ENCODE measurements around the gene PCDHA12. TPM values are rescaled to one million over a fixed set of nuclear protein-coding genes. Genes with fewer than 3 reads are reported as not detected.
"Not testable (repeated sequence)": the region's sequence is repeated elsewhere in the genome, so short reads cannot be mapped to it uniquely, and the experiment has no call there.

Gene PCDHA12
- total RNA-seq, 6 experiments from 2014 or later = 0.09 to 0.34 (median 0.20) TPM; not detected in 1

DNA sequence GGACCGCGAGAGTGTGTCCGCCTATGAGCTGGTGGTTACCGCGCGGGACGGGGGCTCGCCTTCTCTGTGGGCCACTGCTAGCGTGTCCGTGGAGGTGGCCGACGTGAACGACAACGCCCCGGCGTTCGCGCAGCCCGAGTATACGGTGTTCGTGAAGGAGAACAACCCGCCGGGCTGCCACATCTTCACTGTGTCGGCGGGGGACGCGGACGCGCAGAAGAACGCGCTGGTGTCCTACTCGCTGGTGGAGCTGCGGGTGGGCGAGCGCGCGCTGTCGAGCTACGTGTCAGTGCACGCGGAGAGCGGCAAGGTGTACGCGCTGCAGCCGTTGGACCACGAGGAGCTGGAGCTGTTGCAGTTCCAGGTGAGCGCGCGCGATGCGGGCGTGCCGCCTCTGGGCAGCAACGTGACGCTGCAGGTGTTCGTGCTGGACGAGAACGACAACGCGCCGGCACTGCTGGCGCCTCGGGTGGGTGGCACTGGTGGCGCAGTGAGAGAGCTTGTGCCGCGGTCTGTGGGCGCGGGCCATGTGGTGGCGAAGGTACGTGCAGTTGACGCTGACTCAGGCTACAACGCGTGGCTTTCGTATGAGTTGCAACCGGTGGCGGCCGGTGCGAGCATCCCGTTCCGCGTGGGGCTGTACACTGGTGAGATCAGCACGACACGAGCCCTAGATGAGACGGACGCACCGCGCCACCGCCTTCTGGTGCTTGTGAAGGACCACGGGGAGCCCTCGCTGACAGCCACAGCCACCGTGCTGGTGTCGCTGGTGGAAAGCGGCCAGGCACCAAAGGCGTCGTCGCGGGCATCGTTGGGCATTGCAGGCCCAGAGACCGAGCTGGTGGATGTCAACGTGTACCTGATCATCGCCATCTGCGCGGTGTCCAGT, 39.2 kb upstream of the PCDHA12 start:
- TF ChIP-seq CTCF (IDR thresholded peaks at IDR 0.05) = no peak
- DNase-seq = no peak
- Mint-ChIP-seq H3K9me3 (0 out of 2 replicates have a peak, but pooled peaks cover 4% of the 10 kb centered on the region), H3K36me3 (ENCODE audit: low read depth) (peaks cover 5% of the 10 kb centered on the region; the same call in 1 of the 2 replicates), H3K27ac (no peak overlapping the region), H3K4me3 (no peak overlapping the region), H3K27me3 (ENCODE audit: insufficient read depth) (no peaks in the 10 kb centered on the region; the same call in 1 of the 2 replicates), H3K4me1 (ENCODE audit: low read depth) (no peaks in the 10 kb centered on the region)

GRCh38 chr5:140840978-140841962, 33.8 kb upstream of the PCDHA12 start, which contains the start of gene PCDHA8:
PCDHA8 (plus strand) TSS chr5:140841187; CDS start chr5:140841322, 135 bp downstream.
- DNase-seq = no peak
- peaks cover 6% of the 10 kb centered on the region; the same call in 1 of the 2 replicates for H3K36me3 Mint-ChIP-seq (ENCODE audit: low read depth)
- H3K4me3 Mint-ChIP-seq = peak within 1 kb of the TSS; percentile 54; the same call in 1 of the 2 replicates
- no peaks in the 10 kb centered on the region for H3K4me1 Mint-ChIP-seq (ENCODE audit: low read depth)
- H3K27ac Mint-ChIP-seq = no peak within 1 kb of the TSS
- no peaks in the 10 kb centered on the region; the same call in none of the 2 replicates for H3K27me3 Mint-ChIP-seq (ENCODE audit: insufficient read depth)
- peaks cover 22% of the 10 kb centered on the region for H3K9me3 Mint-ChIP-seq
- peak; percentile 34 for TF ChIP-seq CTCF (IDR thresholded peaks at IDR 0.05)

GRCh38 chr5:140842798-140843733, 32.0 kb upstream of the PCDHA12 start:
- Mint-ChIP-seq H3K27me3 (ENCODE audit: insufficient read depth) (no peaks in the 10 kb centered on the region; the same call in 1 of the 2 replicates), H3K9me3 (peaks cover 22% of the 10 kb centered on the region), H3K4me1 (ENCODE audit: low read depth) (no peaks in the 10 kb centered on the region), H3K36me3 (ENCODE audit: low read depth) (peaks cover 6% of the 10 kb centered on the region; the same call in 1 of the 2 replicates), H3K27ac (no peak overlapping the region), H3K4me3 (no peak overlapping the region)
- DNase-seq = no peak
- no peak for TF ChIP-seq CTCF (IDR thresholded peaks at IDR 0.05)

DNA sequence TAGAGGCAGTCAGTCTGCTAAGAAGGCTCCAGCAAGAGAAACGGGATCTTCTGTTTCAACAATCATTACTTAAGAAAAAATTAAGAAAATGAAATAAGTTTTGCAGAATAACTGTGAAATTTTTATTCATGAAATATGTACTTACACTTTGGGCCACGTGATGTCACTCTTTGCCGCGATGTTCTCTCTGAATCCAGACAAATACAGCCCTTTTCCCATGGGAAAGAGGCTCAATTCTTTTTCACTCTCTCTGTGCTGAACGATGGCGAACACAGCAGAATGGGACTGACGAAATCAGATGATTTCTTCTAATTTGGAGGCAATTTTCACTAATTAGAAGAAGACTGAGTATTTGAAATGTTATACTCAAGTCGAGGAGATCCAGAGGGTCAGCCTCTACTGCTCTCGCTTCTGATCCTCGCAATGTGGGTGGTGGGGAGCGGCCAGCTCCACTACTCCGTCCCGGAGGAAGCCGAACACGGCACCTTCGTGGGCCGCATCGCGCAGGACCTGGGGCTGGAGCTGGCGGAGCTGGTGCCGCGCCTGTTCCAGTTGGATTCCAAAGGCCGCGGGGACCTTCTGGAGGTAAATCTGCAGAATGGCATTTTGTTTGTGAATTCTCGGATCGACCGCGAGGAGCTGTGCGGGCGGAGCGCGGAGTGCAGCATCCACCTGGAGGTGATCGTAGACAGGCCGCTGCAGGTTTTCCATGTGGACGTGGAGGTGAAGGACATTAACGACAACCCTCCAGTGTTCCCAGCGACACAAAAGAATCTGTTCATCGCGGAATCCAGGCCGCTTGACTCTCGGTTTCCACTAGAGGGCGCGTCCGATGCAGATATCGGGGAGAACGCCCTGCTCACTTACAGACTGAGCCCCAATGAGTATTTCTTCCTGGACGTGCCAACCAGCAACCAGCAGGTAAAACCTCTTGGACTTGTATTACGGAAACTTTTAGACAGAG, 26.7 kb upstream of the PCDHA12 start, which contains the start of gene PCDHA9:
Gene PCDHA9, plus strand, starts transcription at position 244 of the 964 bp plus-strand sequence. Its CDS starts 114 bp downstream, at position 358.
- not testable (repeated sequence) for DNase-seq; H3K4me3 Mint-ChIP-seq; H3K27me3 Mint-ChIP-seq (ENCODE audit: insufficient read depth); H3K36me3 Mint-ChIP-seq (ENCODE audit: low read depth); H3K4me1 Mint-ChIP-seq (ENCODE audit: low read depth); H3K9me3 Mint-ChIP-seq; H3K27ac Mint-ChIP-seq

DNA sequence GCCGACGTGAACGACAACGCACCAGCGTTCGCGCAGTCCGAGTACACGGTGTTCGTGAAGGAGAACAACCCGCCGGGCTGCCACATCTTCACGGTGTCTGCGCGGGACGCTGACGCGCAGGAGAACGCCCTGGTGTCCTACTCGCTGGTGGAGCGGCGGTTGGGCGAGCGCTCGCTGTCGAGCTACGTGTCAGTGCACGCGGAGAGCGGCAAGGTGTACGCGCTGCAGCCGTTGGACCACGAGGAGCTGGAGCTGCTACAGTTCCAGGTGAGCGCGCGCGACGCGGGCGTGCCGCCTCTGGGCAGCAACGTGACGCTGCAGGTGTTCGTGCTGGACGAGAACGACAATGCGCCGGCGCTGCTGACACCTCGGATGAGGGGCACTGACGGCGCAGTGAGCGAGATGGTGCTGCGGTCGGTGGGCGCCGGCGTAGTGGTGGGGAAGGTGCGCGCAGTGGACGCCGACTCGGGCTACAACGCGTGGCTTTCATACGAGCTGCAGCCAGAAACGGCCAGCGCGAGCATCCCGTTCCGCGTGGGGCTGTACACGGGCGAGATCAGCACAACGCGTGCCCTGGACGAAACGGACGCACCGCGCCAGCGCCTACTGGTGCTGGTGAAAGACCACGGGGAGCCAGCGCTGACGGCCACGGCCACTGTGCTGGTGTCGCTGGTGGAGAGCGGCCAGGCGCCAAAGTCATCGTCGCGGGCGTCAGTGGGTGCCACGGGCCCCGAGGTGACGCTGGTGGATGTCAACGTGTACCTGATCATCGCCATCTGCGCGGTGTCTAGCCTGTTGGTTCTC, 25.1 kb upstream of the PCDHA12 start:
- H3K4me3 Mint-ChIP-seq; H3K4me1 Mint-ChIP-seq (ENCODE audit: low read depth); DNase-seq; H3K36me3 Mint-ChIP-seq (ENCODE audit: low read depth); H3K9me3 Mint-ChIP-seq; H3K27me3 Mint-ChIP-seq (ENCODE audit: insufficient read depth); H3K27ac Mint-ChIP-seq: not testable (repeated sequence)
